ENCODE measurements around the gene UBE2G2.

Gene UBE2G2

GRCh38 chr21:44838039-44838895, 36.6 kb upstream of the UBE2G2 start:
- Histone ChIP-seq H3K27me3 (ENCODE audit: insufficient read depth, poor library complexity, severe bottlenecking) (no peaks in the 10 kb centered on the region), H3K27ac (replicated peaks) (no peak overlapping the region), H3K4me3 (replicated peaks; ENCODE audit: insufficient read depth, low read length) (no peak overlapping the region)
- no peak for TF ChIP-seq CTCF (IDR thresholded peaks at IDR 0.05; ENCODE audit: insufficient read depth, low read length)
- no peak for TF ChIP-seq SPI1 (IDR thresholded peaks at IDR 0.05; ENCODE audit: borderline replicate concordance, low read depth)
- no peak for TF ChIP-seq REST (IDR thresholded peaks at IDR 0.05; ENCODE audit: insufficient replicate concordance, low read depth)
- TF ChIP-seq POLR2AphosphoS5 (IDR thresholded peaks at IDR 0.05; ENCODE audit: low read depth) = no peak
- no peak for TF ChIP-seq GABPA (IDR thresholded peaks at IDR 0.05; ENCODE audit: low read depth)
- DNase-seq (ENCODE audit: low read depth in 1 of 2, low spot score in 1 of 2) = no peak

- no peak for DNase-seq (ENCODE audit: low read depth in 1 of 2, low spot score in 1 of 2)
- H3K4me3 ChIP-seq (replicated peaks; ENCODE audit: insufficient read depth, low read length) = no peak overlapping the region
- no peaks in the 10 kb centered on the region for H3K27me3 ChIP-seq (ENCODE audit: insufficient read depth, poor library complexity, severe bottlenecking)
- no peak for TF ChIP-seq SPI1 (IDR thresholded peaks at IDR 0.05; ENCODE audit: borderline replicate concordance, low read depth)
- no peak for TF ChIP-seq POLR2AphosphoS5 (IDR thresholded peaks at IDR 0.05; ENCODE audit: low read depth)
- TF ChIP-seq REST (IDR thresholded peaks at IDR 0.05; ENCODE audit: insufficient replicate concordance, low read depth) = no peak
- TF ChIP-seq CTCF (IDR thresholded peaks at IDR 0.05; ENCODE audit: insufficient read depth, low read length) = no peak
- TF ChIP-seq GABPA (IDR thresholded peaks at IDR 0.05; ENCODE audit: low read depth) = no peak
- H3K27ac ChIP-seq (replicated peaks) = no peak overlapping the region
These were observed 35.9 kb upstream of the UBE2G2 start for GRCh38 chr21:44837537-44837936.

GRCh38 chr21:44836666-44837471, 35.2 kb upstream of the UBE2G2 start:
- no peak overlapping the region for H3K27ac ChIP-seq (replicated peaks)
- DNase-seq (ENCODE audit: low read depth in 1 of 2, low spot score in 1 of 2) = peak; percentile 61 to 85
- H3K4me3 ChIP-seq (replicated peaks; ENCODE audit: insufficient read depth, low read length) = no peak overlapping the region
- H3K27me3 ChIP-seq (ENCODE audit: insufficient read depth, poor library complexity, severe bottlenecking) = no peaks in the 10 kb centered on the region
- TF ChIP-seq CTCF (IDR thresholded peaks at IDR 0.05; ENCODE audit: insufficient read depth, low read length) (no peak), POLR2AphosphoS5 (IDR thresholded peaks at IDR 0.05; ENCODE audit: low read depth) (peak; percentile 52; the same call in 1 of the 2 replicates)
